Fibroblast of gingiva (primary cell): Measurements from ENCODE around the gene GPR176.
"Not testable (repeated sequence)": the region's sequence is repeated elsewhere in the genome, so short reads cannot be mapped to it uniquely, and the experiment has no call there.

Source experiments
- DNase-seq: peaks from one replicate; pipeline ENCODE4 v3.0.0-alpha.2; 2011; ENCODE audit warnings: low read depth

Gene GPR176

GRCh38 chr15:39936187-39936586, 16.1 kb upstream of the GPR176 start:
- no peak for DNase-seq

GRCh38 chr15:39935241-39935640, 15.2 kb upstream of the GPR176 start:
- DNase-seq = no peak

- no peak for DNase-seq
These were observed 14.5 kb upstream of the GPR176 start for GRCh38 chr15:39934397-39935071.

GRCh38 chr15:39931615-39932014, 11.5 kb upstream of the GPR176 start:
- no peak for DNase-seq

- no peak for DNase-seq
These were observed 6.5 kb upstream of the GPR176 start for GRCh38 chr15:39926526-39926925.

GRCh38 chr15:39925112-39925842, 5.2 kb upstream of the GPR176 start:
- DNase-seq = no peak

GRCh38 chr15:39924437-39924836, 4.4 kb upstream of the GPR176 start:
- no peak for DNase-seq

- DNase-seq = peak; percentile 65
These were observed 2.5 kb upstream of the GPR176 start for GRCh38 chr15:39922462-39923092.

GRCh38 chr15:39921274-39921638, 1.2 kb upstream of the GPR176 start:
- DNase-seq = no peak

GRCh38 chr15:39920510-39921273, 626 bp upstream of the GPR176 start:
- peak; percentile 79 for DNase-seq

- DNase-seq = peak; percentile 12
These were observed 687 bp downstream of the GPR176 start for GRCh38 chr15:39919411-39919747.

GRCh38 chr15:39918688-39919385, 1.2 kb downstream of the GPR176 start:
- DNase-seq = peak; percentile 89

GRCh38 chr15:39914977-39915376, 5.1 kb downstream of the GPR176 start:
- no peak for DNase-seq

- no peak for DNase-seq
These were observed 11.1 kb downstream of the GPR176 start for GRCh38 chr15:39909007-39909406.

GRCh38 chr15:39908186-39908585, 11.9 kb downstream of the GPR176 start:
- peak; percentile 87 for DNase-seq

- DNase-seq = no peak
These were observed 12.8 kb downstream of the GPR176 start for GRCh38 chr15:39907216-39907615.

- no peak for DNase-seq
These were observed 16.0 kb downstream of the GPR176 start for GRCh38 chr15:39904115-39904514.

GRCh38 chr15:39898317-39898716, 21.7 kb downstream of the GPR176 start:
- no peak for DNase-seq

GRCh38 chr15:39896846-39897245, 23.2 kb downstream of the GPR176 start:
- DNase-seq = peak; percentile 27

- no peak for DNase-seq
These were observed 24.0 kb downstream of the GPR176 start for GRCh38 chr15:39896101-39896500.

GRCh38 chr15:39893051-39893450, 27.0 kb downstream of the GPR176 start:
- not testable (repeated sequence) for DNase-seq

- no peak for DNase-seq
These were observed 27.6 kb downstream of the GPR176 start for GRCh38 chr15:39892418-39892817.
